Coronary artery (tissue), 2 donors: ENCODE data around the gene DIAPH2.

ENCODE experiments used
- DNase-seq: peaks from one replicate; pipeline ENCODE4 v3.0.0-alpha.2; 2017; ENCODE audit warnings: low spot score
- H3K27ac ChIP-seq, 2 donors: fragments of 200-600 bp; sonication (generic); one replicate each; pipeline ENCODE4 v1.5.1; 2016 to 2019
- H3K4me3 ChIP-seq: fragments of 200-600 bp; sonication (generic); 2 replicates; pipeline ENCODE4 v1.5.1; 2016; ENCODE audit warnings: mild to moderate bottlenecking, moderate library complexity
- TF ChIP-seq, protein P1 (sequence below): fragments of 200-600 bp; sonication (generic); IDR thresholded peaks from one replicate; pipeline ENCODE4 v1.5.1; 2019; ENCODE audit warnings: antibody characterized with exemption

DIAPH2 gene

GRCh38 chrX:96861218-96861617, 176.6 kb downstream of the DIAPH2 start:
- TF ChIP-seq, protein P1, sequence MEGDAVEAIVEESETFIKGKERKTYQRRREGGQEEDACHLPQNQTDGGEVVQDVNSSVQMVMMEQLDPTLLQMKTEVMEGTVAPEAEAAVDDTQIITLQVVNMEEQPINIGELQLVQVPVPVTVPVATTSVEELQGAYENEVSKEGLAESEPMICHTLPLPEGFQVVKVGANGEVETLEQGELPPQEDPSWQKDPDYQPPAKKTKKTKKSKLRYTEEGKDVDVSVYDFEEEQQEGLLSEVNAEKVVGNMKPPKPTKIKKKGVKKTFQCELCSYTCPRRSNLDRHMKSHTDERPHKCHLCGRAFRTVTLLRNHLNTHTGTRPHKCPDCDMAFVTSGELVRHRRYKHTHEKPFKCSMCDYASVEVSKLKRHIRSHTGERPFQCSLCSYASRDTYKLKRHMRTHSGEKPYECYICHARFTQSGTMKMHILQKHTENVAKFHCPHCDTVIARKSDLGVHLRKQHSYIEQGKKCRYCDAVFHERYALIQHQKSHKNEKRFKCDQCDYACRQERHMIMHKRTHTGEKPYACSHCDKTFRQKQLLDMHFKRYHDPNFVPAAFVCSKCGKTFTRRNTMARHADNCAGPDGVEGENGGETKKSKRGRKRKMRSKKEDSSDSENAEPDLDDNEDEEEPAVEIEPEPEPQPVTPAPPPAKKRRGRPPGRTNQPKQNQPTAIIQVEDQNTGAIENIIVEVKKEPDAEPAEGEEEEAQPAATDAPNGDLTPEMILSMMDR, result no peak
- Histone ChIP-seq H3K4me3 (no peak overlapping the region), H3K27ac (no peak overlapping the region)
- no peak for DNase-seq

- TF ChIP-seq, protein P1, result no peak
- DNase-seq, result no peak
- no peak overlapping the region for H3K27ac ChIP-seq
- H3K4me3 ChIP-seq, result no peak overlapping the region
Measured at GRCh38 chrX:96861661-96862060, 177.0 kb downstream of the DIAPH2 start.

DNA sequence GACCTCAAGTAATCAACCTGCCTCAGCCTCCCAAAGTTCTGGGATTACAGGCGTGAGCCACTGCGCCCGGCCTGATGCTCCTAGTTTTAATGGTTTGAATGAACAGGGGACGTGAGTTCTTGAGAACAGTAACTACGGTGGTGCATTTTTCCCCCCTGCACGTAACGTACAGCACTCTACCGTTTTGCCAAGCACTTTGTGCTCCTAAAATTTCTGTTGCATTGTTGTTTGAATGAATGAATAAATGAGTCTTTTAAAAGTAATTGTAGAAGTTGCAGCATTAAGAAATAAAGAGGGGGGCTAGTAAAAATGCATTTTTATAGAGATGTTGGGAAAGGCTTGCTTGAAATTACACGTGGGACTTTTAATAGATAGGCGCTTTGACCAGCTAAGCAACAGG, 199.0 kb downstream of the DIAPH2 start, which contains the start of gene RPA4:
TSS of gene RPA4 (plus strand) at position 301 of the 400 bp plus-strand sequence. CDS start 403 bp downstream, outside the sequence.
- TF ChIP-seq, protein P1, result no peak
- no peak within 1 kb of the TSS for H3K4me3 ChIP-seq
- no peak for DNase-seq
- H3K27ac ChIP-seq, result no peak within 1 kb of the TSS

- DNase-seq, result no peak
- H3K4me3 ChIP-seq, result no peak overlapping the region
- TF ChIP-seq, protein P1, result no peak
- H3K27ac ChIP-seq, result no peak overlapping the region
Measured at GRCh38 chrX:96884027-96884426, 199.4 kb downstream of the DIAPH2 start.

DNA sequence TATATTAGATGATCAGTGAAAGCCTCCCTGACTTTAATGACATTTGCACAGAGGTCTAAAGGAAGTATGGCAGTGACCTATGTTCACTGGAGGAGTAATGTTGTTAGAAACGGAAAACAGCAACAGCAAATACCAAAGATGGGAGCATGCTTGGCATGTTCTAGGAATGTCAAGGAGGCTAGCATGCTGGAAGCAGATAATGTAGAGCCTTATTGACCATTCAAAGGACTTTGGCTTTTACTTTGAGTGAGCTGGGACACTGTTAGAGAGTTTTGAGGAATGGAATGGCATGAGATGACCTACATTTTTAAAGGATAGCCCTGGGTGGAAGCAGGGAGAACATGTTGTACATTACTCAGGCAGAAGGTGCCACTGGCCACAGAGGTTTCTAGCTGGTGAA, 205.1 kb downstream of the DIAPH2 start:
- Histone ChIP-seq H3K4me3 (no peak overlapping the region), H3K27ac (no peak overlapping the region)
- DNase-seq, result no peak
- TF ChIP-seq, protein P1, result no peak

DNA sequence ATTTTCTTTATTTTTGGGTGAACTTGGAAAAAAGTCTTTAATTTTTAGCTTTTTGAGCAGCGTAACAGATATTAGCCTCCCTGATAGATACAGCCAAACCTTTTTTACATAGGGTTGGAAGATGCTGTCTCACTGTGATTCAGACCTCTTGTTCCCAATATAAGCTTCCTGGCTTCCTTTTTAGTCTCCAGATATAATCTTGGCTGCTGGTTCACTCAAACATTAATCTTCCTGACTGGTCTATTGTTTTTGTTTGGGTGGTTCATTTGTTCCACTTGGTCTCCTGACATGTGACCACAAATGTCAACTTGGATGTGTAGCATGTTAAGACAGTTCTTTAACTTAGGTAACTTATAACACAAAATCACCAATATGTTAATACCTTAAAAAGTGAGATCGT, 222.1 kb downstream of the DIAPH2 start:
- no peak for DNase-seq
- no peak overlapping the region for H3K27ac ChIP-seq
- H3K4me3 ChIP-seq, result no peak overlapping the region
- TF ChIP-seq, protein P1, result no peak

DNA sequence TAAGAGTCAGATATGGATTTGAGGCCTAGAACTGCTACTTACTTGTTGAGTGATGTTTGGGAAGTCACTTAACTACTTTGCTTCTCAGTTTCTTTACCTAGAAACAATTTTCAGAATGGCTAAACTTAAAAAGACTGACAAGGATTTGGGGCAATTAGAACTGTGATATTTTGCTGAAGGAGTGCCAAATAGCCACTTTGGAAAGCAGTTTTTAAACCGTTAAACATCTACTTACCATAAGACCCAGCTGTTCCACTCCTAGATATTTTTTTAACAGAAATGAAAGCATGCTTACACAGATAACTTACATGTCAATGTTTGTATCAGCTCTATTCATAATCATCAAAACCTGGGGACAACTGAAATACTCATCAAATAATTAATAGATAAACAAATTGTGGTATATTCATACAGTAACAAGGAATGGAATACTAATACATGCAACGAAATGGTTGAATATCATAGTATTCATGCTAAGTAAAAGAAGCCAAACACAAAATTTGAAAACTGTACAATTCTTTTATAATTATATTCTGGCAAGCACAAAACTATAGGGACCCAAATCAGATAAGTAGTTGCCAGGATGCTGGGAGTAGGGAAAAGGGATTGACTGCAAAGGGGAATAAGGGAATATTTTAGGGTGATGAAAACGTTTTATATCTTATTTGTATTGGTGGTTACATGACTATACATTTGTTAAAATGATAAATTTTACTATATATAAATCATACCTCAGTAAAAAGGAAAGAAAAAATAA, 223.1 kb downstream of the DIAPH2 start:
- no peak for DNase-seq
- Histone ChIP-seq H3K4me3 (no peak overlapping the region), H3K27ac (no peak overlapping the region)
- TF ChIP-seq, protein P1, result no peak
